Ishikawa (cell line): ENCODE data around the gene IFNA7.
"Not testable (repeated sequence)": the region's sequence is repeated elsewhere in the genome, so short reads cannot be mapped to it uniquely, and the experiment has no call there.

ENCODE experiments used
- CEBPB ChIP-seq: IDR thresholded peaks from 2 replicates; pipeline ENCODE4 v1.6.1; 2012
- CREB1 ChIP-seq: IDR thresholded peaks from 2 replicates; pipeline ENCODE4 v1.6.1; 2012; ENCODE audit warnings: low read depth
- EP300 ChIP-seq: IDR thresholded peaks from 2 replicates; pipeline ENCODE4 v1.6.1; 2012; ENCODE audit warnings: borderline replicate concordance
- FOXM1 ChIP-seq: IDR thresholded peaks from 2 replicates; pipeline ENCODE4 v1.6.1; 2012; ENCODE audit warnings: low read depth, borderline replicate concordance
- NFIC ChIP-seq: IDR thresholded peaks from 2 replicates; pipeline ENCODE4 v1.6.1; 2012
- RAD21 ChIP-seq: IDR thresholded peaks from 2 replicates; pipeline ENCODE4 v1.6.1; 2012; ENCODE audit warnings: low read depth
- TAF1 ChIP-seq: IDR thresholded peaks from 2 replicates; pipeline ENCODE4 v1.6.1; 2012; ENCODE audit warnings: low read depth, mild to moderate bottlenecking
- TCF12 ChIP-seq: IDR thresholded peaks from 2 replicates; pipeline ENCODE4 v1.6.1; 2012; ENCODE audit warnings: low read depth
- TEAD4 ChIP-seq: IDR thresholded peaks from 2 replicates; pipeline ENCODE4 v1.6.1; 2012
- YY1 ChIP-seq: IDR thresholded peaks from 2 replicates; pipeline ENCODE4 v1.6.1; 2012; ENCODE audit warnings: low read depth
- ZBTB7A ChIP-seq: IDR thresholded peaks from 2 replicates; pipeline ENCODE4 v1.6.1; 2012; ENCODE audit warnings: low read depth
- TF ChIP-seq, protein P1 (sequence below): IDR thresholded peaks from 2 replicates; pipeline ENCODE4 v1.6.1; 2012
- TF ChIP-seq, protein P2 (sequence below): IDR thresholded peaks from 2 replicates; pipeline ENCODE4 v1.6.1; 2012
- TF ChIP-seq, protein P3 (sequence below): IDR thresholded peaks from 2 replicates; pipeline ENCODE4 v1.6.1; 2012; ENCODE audit warnings: low read depth, mild to moderate bottlenecking

IFNA7 gene

DNA sequence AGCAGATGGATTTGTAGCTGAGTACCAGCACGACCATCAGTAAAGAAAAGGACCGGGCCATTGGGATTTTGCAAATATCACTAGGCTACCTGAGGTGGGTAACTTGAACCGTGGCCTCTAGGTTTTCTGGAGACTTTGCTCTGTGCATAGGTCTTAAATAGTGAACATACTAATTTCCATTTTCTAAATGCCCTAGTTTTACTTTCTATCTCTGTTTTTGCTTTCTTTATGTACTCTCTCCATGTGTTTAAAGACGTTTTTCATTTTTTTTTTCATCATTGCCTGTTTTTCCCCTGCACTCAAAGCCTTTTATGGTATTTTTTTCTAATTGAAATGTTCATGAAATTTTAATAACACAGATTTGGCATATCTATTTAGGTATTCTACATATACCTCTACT, at the start of gene IFNA7:
Gene IFNA7, minus strand, starts transcription at position 101 of the 400 bp plus-strand sequence. Its CDS starts 40 bp downstream, at position 61.
- TF ChIP-seq CEBPB, YY1: not testable (repeated sequence)
- TF ChIP-seq, protein P1, sequence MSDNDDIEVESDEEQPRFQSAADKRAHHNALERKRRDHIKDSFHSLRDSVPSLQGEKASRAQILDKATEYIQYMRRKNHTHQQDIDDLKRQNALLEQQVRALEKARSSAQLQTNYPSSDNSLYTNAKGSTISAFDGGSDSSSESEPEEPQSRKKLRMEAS = not testable (repeated sequence)

DNA sequence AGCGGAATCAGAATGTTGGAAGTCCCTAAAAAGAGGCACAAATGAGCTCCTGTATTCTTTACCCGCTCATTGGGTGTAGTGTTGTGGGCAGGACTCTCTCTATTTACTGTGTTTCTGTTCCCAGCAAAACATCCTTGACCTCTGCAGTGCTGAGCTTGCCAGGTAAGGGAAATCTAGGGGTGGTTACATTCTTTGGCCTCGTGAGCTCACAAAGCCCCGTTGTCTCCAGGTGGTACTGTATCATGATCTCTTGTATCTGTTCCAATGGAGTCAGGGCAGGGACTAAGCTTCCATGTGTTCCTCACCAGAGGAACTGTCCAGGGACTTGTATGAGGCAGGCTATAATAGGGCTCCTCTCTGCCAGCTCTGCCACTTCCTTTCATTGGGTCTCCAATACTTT, 49.6 kb upstream of the IFNA7 start:
- TF ChIP-seq NFIC (no peak), TAF1 (no peak), YY1 (no peak), ZBTB7A (no peak), CEBPB (no peak), CREB1 (no peak), EP300 (no peak), RAD21 (no peak), TEAD4 (no peak), TCF12 (no peak)
- TF ChIP-seq, protein P2, sequence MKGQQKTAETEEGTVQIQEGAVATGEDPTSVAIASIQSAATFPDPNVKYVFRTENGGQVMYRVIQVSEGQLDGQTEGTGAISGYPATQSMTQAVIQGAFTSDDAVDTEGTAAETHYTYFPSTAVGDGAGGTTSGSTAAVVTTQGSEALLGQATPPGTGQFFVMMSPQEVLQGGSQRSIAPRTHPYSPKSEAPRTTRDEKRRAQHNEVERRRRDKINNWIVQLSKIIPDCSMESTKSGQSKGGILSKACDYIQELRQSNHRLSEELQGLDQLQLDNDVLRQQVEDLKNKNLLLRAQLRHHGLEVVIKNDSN = no peak
- TF ChIP-seq, protein P3, sequence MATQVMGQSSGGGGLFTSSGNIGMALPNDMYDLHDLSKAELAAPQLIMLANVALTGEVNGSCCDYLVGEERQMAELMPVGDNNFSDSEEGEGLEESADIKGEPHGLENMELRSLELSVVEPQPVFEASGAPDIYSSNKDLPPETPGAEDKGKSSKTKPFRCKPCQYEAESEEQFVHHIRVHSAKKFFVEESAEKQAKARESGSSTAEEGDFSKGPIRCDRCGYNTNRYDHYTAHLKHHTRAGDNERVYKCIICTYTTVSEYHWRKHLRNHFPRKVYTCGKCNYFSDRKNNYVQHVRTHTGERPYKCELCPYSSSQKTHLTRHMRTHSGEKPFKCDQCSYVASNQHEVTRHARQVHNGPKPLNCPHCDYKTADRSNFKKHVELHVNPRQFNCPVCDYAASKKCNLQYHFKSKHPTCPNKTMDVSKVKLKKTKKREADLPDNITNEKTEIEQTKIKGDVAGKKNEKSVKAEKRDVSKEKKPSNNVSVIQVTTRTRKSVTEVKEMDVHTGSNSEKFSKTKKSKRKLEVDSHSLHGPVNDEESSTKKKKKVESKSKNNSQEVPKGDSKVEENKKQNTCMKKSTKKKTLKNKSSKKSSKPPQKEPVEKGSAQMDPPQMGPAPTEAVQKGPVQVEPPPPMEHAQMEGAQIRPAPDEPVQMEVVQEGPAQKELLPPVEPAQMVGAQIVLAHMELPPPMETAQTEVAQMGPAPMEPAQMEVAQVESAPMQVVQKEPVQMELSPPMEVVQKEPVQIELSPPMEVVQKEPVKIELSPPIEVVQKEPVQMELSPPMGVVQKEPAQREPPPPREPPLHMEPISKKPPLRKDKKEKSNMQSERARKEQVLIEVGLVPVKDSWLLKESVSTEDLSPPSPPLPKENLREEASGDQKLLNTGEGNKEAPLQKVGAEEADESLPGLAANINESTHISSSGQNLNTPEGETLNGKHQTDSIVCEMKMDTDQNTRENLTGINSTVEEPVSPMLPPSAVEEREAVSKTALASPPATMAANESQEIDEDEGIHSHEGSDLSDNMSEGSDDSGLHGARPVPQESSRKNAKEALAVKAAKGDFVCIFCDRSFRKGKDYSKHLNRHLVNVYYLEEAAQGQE = no peak
- TF ChIP-seq, protein P1 = no peak

DNA sequence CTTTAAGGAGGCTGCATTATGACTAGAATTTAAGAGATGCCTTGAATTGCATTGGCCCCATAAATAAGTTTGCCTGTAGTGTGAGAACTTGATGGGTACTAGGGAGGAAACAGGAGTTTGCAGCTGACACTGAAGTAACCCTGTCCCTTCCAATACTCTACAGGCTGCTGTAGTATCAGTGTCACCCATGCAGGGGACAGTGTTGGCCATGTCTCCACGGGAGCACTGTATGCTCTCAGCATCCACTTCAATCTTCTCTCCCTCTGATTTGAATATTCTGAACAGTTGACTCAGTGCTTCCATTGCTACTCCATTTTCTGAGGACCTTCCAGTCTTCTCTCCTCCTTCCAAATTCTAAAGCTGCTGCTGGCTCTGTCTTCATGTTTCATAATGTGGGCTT, 49.2 kb upstream of the IFNA7 start:
- TF ChIP-seq, protein P3 = no peak
- TF ChIP-seq CEBPB = no peak

DNA sequence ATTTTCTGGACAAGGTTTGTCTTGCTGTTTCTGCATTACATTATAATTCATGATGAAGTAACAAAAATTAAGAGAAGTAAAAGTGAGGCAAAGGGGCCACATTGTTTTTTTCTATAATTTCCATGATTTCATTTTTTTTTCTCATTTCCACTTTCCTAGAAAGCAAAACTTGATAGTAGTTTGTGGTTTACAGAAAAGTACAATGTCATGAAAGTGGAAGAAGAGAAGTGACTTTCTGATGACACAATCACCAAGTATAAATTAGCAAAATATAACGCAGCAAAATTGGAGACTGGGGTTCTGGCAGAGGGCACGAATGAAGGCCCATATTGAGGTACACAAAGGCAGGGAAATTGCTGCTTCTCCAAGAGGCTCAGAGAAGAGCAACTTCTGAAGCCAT, 42.8 kb upstream of the IFNA7 start:
- TF ChIP-seq FOXM1 = no peak

DNA sequence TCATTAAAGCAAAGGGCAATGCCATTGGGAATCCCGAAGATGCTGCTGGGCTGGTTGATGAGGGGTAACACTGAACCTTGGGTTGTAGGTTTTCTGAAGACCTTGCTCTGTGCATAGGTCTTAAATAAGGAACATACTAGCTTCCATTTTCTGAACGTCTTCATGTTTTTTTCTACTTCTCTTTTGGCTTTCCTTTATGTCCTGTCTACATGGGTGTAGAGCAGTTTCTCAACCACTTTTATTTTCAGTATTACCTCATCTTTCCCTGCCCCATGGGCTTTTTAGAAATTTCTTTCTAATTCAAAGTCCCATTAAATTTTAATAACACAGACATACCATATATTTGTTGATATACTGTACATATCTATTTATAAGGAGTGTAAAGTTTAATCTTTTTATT, 37.9 kb upstream of the IFNA7 start, which contains the start of gene IFNA14:
Gene IFNA14, minus strand, starts transcription at position 95 of the 400 bp plus-strand sequence. Its CDS starts 70 bp downstream, at position 25.
- TF ChIP-seq CREB1 (no peak), ZBTB7A (no peak), RAD21 (no peak), CEBPB (no peak), TAF1 (no peak)
- TF ChIP-seq, protein P2 = no peak
- TF ChIP-seq, protein P3 = no peak
- TF ChIP-seq, protein P1 = no peak
